Eye (tissue), 1 donor: ENCODE measurements around the gene NBEAL1.
"Not testable (repeated sequence)": the region's sequence is repeated elsewhere in the genome, so short reads cannot be mapped to it uniquely, and the experiment has no call there.

Experiments
- DNase-seq: peaks from one replicate; pipeline ENCODE4 v3.0.0-alpha.2; 2015

The NBEAL1 gene

GRCh38 chr2:203122317-203122986, 107.8 kb downstream of the NBEAL1 start:
- DNase-seq: peak; percentile 46

GRCh38 chr2:203126996-203127395, 112.3 kb downstream of the NBEAL1 start:
- DNase-seq: no peak

- DNase-seq: no peak
Measured at GRCh38 chr2:203135105-203135504, 120.4 kb downstream of the NBEAL1 start.

GRCh38 chr2:203143391-203143790, 128.7 kb downstream of the NBEAL1 start:
- DNase-seq: peak; percentile 70

- no peak for DNase-seq
Measured at GRCh38 chr2:203149194-203149593, 134.5 kb downstream of the NBEAL1 start.

- no peak for DNase-seq
Measured at GRCh38 chr2:203155406-203155805, 140.7 kb downstream of the NBEAL1 start.

GRCh38 chr2:203162722-203163121, 148.0 kb downstream of the NBEAL1 start:
- not testable (repeated sequence) for DNase-seq

- no peak for DNase-seq
Measured at GRCh38 chr2:203164311-203164935, 149.7 kb downstream of the NBEAL1 start.

GRCh38 chr2:203167751-203168150, 153.1 kb downstream of the NBEAL1 start:
- no peak for DNase-seq

GRCh38 chr2:203170502-203170901, 155.8 kb downstream of the NBEAL1 start:
- no peak for DNase-seq

- no peak for DNase-seq
Measured at GRCh38 chr2:203175371-203175770, 160.7 kb downstream of the NBEAL1 start.

- no peak for DNase-seq
Measured at GRCh38 chr2:203177361-203177760, 162.7 kb downstream of the NBEAL1 start.

- no peak for DNase-seq
Measured at GRCh38 chr2:203185864-203186263, 171.2 kb downstream of the NBEAL1 start.

- not testable (repeated sequence) for DNase-seq
Measured at GRCh38 chr2:203190547-203190946, 175.9 kb downstream of the NBEAL1 start.

GRCh38 chr2:203191026-203191425, 176.4 kb downstream of the NBEAL1 start:
- DNase-seq: not testable (repeated sequence)

GRCh38 chr2:203191961-203192360, 177.3 kb downstream of the NBEAL1 start:
- no peak for DNase-seq

- no peak for DNase-seq
Measured at GRCh38 chr2:203195331-203196036, 180.8 kb downstream of the NBEAL1 start.

GRCh38 chr2:203200866-203201265, 186.2 kb downstream of the NBEAL1 start:
- no peak for DNase-seq

- no peak for DNase-seq
Measured at GRCh38 chr2:203201426-203201825, 186.8 kb downstream of the NBEAL1 start.

- no peak for DNase-seq
Measured at GRCh38 chr2:203209538-203209937, 194.9 kb downstream of the NBEAL1 start.

- DNase-seq: peak; percentile 15
Measured at GRCh38 chr2:203225423-203226039, 210.9 kb downstream of the NBEAL1 start.

GRCh38 chr2:203229674-203230073, 215.0 kb downstream of the NBEAL1 start:
- not testable (repeated sequence) for DNase-seq
